CD1c-positive myeloid dendritic cell (primary cell): ENCODE results near the gene ZBTB11.
A peak's percentile ranks its signal among the peaks of the same experiment; 100 is the strongest.
"Not testable (repeated sequence)": the region's sequence is repeated elsewhere in the genome, so short reads cannot be mapped to it uniquely, and the experiment has no call there.

ENCODE experiments used
- DNase-seq: peaks from one replicate; pipeline ENCODE4 v3.0.0-alpha.2; 2016; ENCODE audit errors: extremely low spot score

ZBTB11 gene

GRCh38 chr3:101676765-101677435, at the start of gene ZBTB11:
Gene ZBTB11 (minus strand): TSS chr3:101677132. CDS start chr3:101676914, 218 bp downstream.
- peak; percentile 100 for DNase-seq

- no peak for DNase-seq
Observed at GRCh38 chr3:101725890-101726275, 49.0 kb upstream of the ZBTB11 start.

GRCh38 chr3:101725194-101725889, 48.4 kb upstream of the ZBTB11 start:
- DNase-seq = peak; percentile 33

GRCh38 chr3:101724329-101725193, 47.6 kb upstream of the ZBTB11 start, which contains the start of gene CEP97:
Gene CEP97 (plus strand): TSS chr3:101724614. CDS start chr3:101724677, 63 bp downstream.
- peak; percentile 95 for DNase-seq

- peak; percentile 45 for DNase-seq
Observed at GRCh38 chr3:101722394-101723173, 45.7 kb upstream of the ZBTB11 start.

GRCh38 chr3:101720851-101721840, 44.2 kb upstream of the ZBTB11 start:
- no peak for DNase-seq

- DNase-seq = peak; percentile 30
Observed at GRCh38 chr3:101719604-101720185, 42.8 kb upstream of the ZBTB11 start.

GRCh38 chr3:101718455-101718854, 41.5 kb upstream of the ZBTB11 start:
- DNase-seq = no peak

GRCh38 chr3:101709126-101709525, 32.2 kb upstream of the ZBTB11 start:
- DNase-seq = no peak

- not testable (repeated sequence) for DNase-seq
Observed at GRCh38 chr3:101704639-101705038, 27.7 kb upstream of the ZBTB11 start.

- no peak for DNase-seq
Observed at GRCh38 chr3:101703169-101703568, 26.2 kb upstream of the ZBTB11 start.

GRCh38 chr3:101702726-101703125, 25.8 kb upstream of the ZBTB11 start:
- no peak for DNase-seq

GRCh38 chr3:101701696-101702634, 25.0 kb upstream of the ZBTB11 start:
- no peak for DNase-seq

GRCh38 chr3:101695779-101696372, 18.9 kb upstream of the ZBTB11 start:
- peak; percentile 79 for DNase-seq

GRCh38 chr3:101694836-101695235, 17.9 kb upstream of the ZBTB11 start:
- not testable (repeated sequence) for DNase-seq

GRCh38 chr3:101693540-101693939, 16.6 kb upstream of the ZBTB11 start:
- DNase-seq = peak; percentile 48

- DNase-seq = not testable (repeated sequence)
Observed at GRCh38 chr3:101691685-101692671, 15.0 kb upstream of the ZBTB11 start.
